HG03571 (cell line): ENCODE measurements around the gene SPON2.

Source experiments
- ATAC-seq: cut with Tn5 transposase; IDR thresholded peaks from one replicate; pipeline ENCODE4 v1.9.1; 2021; ENCODE audit not compliant: unreplicated experiment

Gene SPON2

GRCh38 chr4:1208970-1209704, 36.8 kb upstream of the SPON2 start:
- no peak for ATAC-seq

GRCh38 chr4:1208266-1208961, 36.0 kb upstream of the SPON2 start:
- no peak for ATAC-seq

GRCh38 chr4:1207603-1208265, 35.4 kb upstream of the SPON2 start:
- no peak for ATAC-seq

GRCh38 chr4:1207157-1207470, 34.7 kb upstream of the SPON2 start:
- no peak for ATAC-seq

GRCh38 chr4:1206299-1207156, 34.1 kb upstream of the SPON2 start:
- ATAC-seq, result no peak

- ATAC-seq, result no peak
Measured at GRCh38 chr4:1205586-1206298, 33.4 kb upstream of the SPON2 start.

GRCh38 chr4:1204828-1205585, 32.6 kb upstream of the SPON2 start:
- ATAC-seq, result no peak

GRCh38 chr4:1204286-1204827, 32.0 kb upstream of the SPON2 start:
- no peak for ATAC-seq

GRCh38 chr4:1203026-1203616, 30.7 kb upstream of the SPON2 start:
- no peak for ATAC-seq

- ATAC-seq, result no peak
Measured at GRCh38 chr4:1202526-1203011, 30.2 kb upstream of the SPON2 start.

- peak; percentile 30 for ATAC-seq
Measured at GRCh38 chr4:1201851-1202525, 29.6 kb upstream of the SPON2 start.

- peak; percentile 2 for ATAC-seq
Measured at GRCh38 chr4:1200425-1201035, 28.1 kb upstream of the SPON2 start.

GRCh38 chr4:1199556-1200331, 27.4 kb upstream of the SPON2 start:
- ATAC-seq, result no peak

- ATAC-seq, result no peak
Measured at GRCh38 chr4:1198098-1198844, 25.9 kb upstream of the SPON2 start.

- no peak for ATAC-seq
Measured at GRCh38 chr4:1196421-1197183, 24.2 kb upstream of the SPON2 start.

- no peak for ATAC-seq
Measured at GRCh38 chr4:1195891-1196401, 23.6 kb upstream of the SPON2 start.
